Chondrocyte (in vitro differentiated cells): ENCODE results near the gene ANKRD33. TPM values are rescaled to one million over a fixed set of nuclear protein-coding genes. Genes with fewer than 3 reads are reported as not detected.

ENCODE experiments used
- DNase-seq: peaks from one replicate; pipeline ENCODE4 v3.0.0; 2021; ENCODE audit warnings: mixed read lengths, low spot score
- H3K27ac Mint-ChIP-seq: one replicate; pipeline ENCODE4 v1.8.0; 2021; ENCODE audit warnings: mild to moderate bottlenecking, moderate library complexity, mixed read lengths; ENCODE audit not compliant: unreplicated experiment
- H3K27me3 Mint-ChIP-seq: 2 replicates; pipeline ENCODE4 v1.8.0; 2021; ENCODE audit warnings: low read depth, mixed read lengths
- H3K36me3 Mint-ChIP-seq: 2 replicates; pipeline ENCODE4 v1.8.0; 2021; ENCODE audit warnings: low read depth, mixed read lengths
- H3K4me1 Mint-ChIP-seq: 2 replicates; pipeline ENCODE4 v1.8.0; 2021; ENCODE audit warnings: low read depth, mild to moderate bottlenecking, mixed read lengths
- H3K4me3 Mint-ChIP-seq: one replicate; pipeline ENCODE4 v1.8.0; 2021; ENCODE audit warnings: mild to moderate bottlenecking, moderate library complexity, mixed read lengths; ENCODE audit not compliant: unreplicated experiment
- H3K9me3 Mint-ChIP-seq: 2 replicates; pipeline ENCODE4 v1.8.0; 2021; ENCODE audit warnings: low read depth, mixed read lengths
- CTCF ChIP-seq: fragments of 200-600 bp; sonication (generic); IDR thresholded peaks from 2 replicates; pipeline ENCODE4 v1.5.0; 2021; ENCODE audit warnings: antibody characterized with exemption, mild to moderate bottlenecking, moderate library complexity
- total RNA-seq: library from RNA; stranded (reverse); gene quantifications from 3 replicates; pipeline ENCODE4 v1.2.1, GENCODE V29; 2021

ANKRD33 gene
- total RNA-seq, 1 donor from 2014 or later: not detected

GRCh38 chr12:51900323-51900889 is 12.5 kb downstream of the ANKRD33 start:
- Mint-ChIP-seq H3K4me3 (no peak overlapping the region), H3K36me3 (no peaks in the 10 kb centered on the region), H3K9me3 (no peaks in the 10 kb centered on the region), H3K27ac (no peak overlapping the region), H3K4me1 (peaks cover 10% of the 10 kb centered on the region), H3K27me3 (no peaks in the 10 kb centered on the region)
- no peak for TF ChIP-seq CTCF
- no peak for DNase-seq

GRCh38 chr12:51901121-51901817 is 13.4 kb downstream of the ANKRD33 start:
- H3K36me3 Mint-ChIP-seq: no peaks in the 10 kb centered on the region
- H3K4me3 Mint-ChIP-seq: no peak overlapping the region
- no peak overlapping the region for H3K27ac Mint-ChIP-seq
- H3K9me3 Mint-ChIP-seq: no peaks in the 10 kb centered on the region
- peaks cover 9% of the 10 kb centered on the region for H3K4me1 Mint-ChIP-seq
- no peak for DNase-seq
- H3K27me3 Mint-ChIP-seq: no peaks in the 10 kb centered on the region
- TF ChIP-seq CTCF: no peak

GRCh38 chr12:51901881-51902280 is 14.0 kb downstream of the ANKRD33 start:
- Mint-ChIP-seq H3K36me3 (no peaks in the 10 kb centered on the region), H3K27me3 (no peaks in the 10 kb centered on the region), H3K9me3 (no peaks in the 10 kb centered on the region), H3K27ac (no peak overlapping the region), H3K4me3 (no peak overlapping the region), H3K4me1 (peaks cover 5% of the 10 kb centered on the region)
- no peak for TF ChIP-seq CTCF
- DNase-seq: no peak

- no peak for DNase-seq
- no peak overlapping the region for H3K27ac Mint-ChIP-seq
- no peaks in the 10 kb centered on the region for H3K9me3 Mint-ChIP-seq
- H3K36me3 Mint-ChIP-seq: no peaks in the 10 kb centered on the region
- no peak overlapping the region for H3K4me3 Mint-ChIP-seq
- H3K4me1 Mint-ChIP-seq: peaks cover under 1% of the 10 kb centered on the region
- H3K27me3 Mint-ChIP-seq: no peaks in the 10 kb centered on the region
- TF ChIP-seq CTCF: no peak
Measured at GRCh38 chr12:51904951-51905470, 17.1 kb downstream of the ANKRD33 start.

GRCh38 chr12:51905471-51906429 is 17.8 kb downstream of the ANKRD33 start:
- DNase-seq: no peak
- Mint-ChIP-seq H3K4me1 (peaks cover 6% of the 10 kb centered on the region), H3K36me3 (no peaks in the 10 kb centered on the region), H3K9me3 (no peaks in the 10 kb centered on the region), H3K27me3 (peaks cover 1% of the 10 kb centered on the region), H3K4me3 (no peak overlapping the region), H3K27ac (no peak overlapping the region)
- no peak for TF ChIP-seq CTCF
